ENCODE results near the gene THYN1.

GRCh38 chr11:134267461-134267860, 14.3 kb upstream of the THYN1 start:
- no peak for TF ChIP-seq SP1 (IDR thresholded peaks at IDR 0.05)
- TF ChIP-seq RXRA (IDR thresholded peaks at IDR 0.05) = no peak
- TF ChIP-seq GABPA (IDR thresholded peaks at IDR 0.05 in 1 of 2, conservative IDR thresholded peaks at IDR 0.05 in 1 of 2) = no peak
- no peak for TF ChIP-seq MAX (IDR thresholded peaks at IDR 0.05)
- TF ChIP-seq CTCF (IDR thresholded peaks at IDR 0.05; ENCODE audit: low read depth, low read length, missing input control) = no peak
- no peak for TF ChIP-seq FOXA1 (IDR thresholded peaks at IDR 0.05)
- TF ChIP-seq TAF1 (conservative IDR thresholded peaks at IDR 0.05) = no peak
- no peak for TF ChIP-seq YY1 (IDR thresholded peaks at IDR 0.05)
- no peak for TF ChIP-seq EGR1 (IDR thresholded peaks at IDR 0.05; ENCODE audit: low read depth in 2 of 2)
- no peak for TF ChIP-seq JUND (IDR thresholded peaks at IDR 0.05)

All from liver (tissue), 3 donors.